KG1 (cell line): Measurements from ENCODE around the gene CMTM8.

Experiments used
- DNase-seq: peaks from one replicate; lab custom pipeline; 2025; lab: John Stamatoyannopoulos, UW

CMTM8 gene

DNA sequence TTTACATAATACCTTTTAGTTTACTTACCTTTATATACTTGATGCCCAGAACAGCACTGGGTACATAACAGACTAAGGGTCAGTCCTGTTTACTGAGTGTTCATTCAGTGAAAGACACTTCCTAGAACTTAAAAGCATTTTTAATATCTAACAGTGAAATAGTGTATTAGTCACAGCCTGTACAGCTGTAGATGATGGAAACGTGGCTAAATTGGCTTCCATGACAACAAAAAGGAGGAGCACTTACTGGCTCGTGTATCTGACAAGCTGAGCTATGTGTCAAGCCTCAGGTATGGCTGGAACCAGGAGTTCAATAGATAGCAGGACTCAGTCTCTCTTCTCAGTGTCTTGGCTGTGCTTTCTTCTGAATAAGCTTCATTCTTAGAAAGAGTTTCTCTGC is 40.2 kb downstream of the CMTM8 start:
- DNase-seq = no peak

DNA sequence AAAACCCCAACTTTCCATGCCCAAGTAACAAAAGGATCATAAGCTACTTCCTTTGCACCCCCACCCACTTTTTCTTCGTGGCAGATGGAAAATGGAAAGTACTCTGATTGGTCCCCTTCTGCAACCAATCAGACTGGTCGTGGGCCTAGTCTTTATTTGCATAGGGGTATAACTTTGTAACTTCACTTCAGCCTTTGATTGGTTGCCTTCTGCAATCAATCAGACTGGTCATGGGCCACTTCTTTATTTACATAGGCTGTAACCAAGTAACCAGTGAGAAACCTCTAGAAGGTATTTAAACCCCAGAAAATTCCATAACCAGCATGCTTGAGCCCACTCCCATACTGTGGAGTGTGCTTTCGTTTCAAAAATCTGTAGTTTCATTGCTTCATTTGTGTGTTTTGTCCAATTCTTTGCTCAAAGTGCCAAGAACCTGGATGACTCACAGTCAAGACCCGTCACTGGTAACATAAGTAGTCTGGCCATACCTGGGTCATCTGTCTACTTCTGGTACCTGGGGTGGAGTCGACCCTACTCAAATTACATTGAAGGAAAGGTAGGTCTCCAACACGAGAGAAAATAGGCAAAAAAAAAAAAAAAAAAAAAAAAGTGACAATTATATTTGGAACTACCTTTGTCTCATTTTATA is 41.9 kb downstream of the CMTM8 start:
- DNase-seq = no peak

DNA sequence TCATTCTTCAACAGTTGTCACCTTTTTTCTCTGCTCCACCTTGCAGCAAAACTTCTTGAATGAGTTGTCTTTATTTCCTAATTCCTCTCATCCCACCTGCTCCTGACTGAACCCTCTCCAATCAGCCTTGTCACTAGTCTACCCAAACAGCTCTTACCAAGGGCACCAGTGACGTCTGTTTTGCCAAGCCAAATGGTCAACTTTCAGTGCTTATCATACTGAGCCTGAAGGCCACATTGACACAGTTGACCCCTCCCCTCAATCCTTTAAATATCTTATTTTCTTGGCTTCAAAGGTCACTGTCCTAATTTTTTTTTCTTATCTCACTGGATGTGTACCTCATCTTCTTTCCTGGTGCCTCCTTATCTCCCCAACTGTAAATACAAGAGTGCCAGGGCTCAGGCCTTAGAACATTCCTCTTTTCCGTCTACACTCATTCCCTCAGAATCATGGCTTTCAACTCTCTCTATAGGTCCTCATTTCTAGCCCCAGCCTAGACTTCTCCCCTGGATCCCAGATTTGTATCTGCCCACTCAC is 43.2 kb downstream of the CMTM8 start:
- no peak for DNase-seq

DNA sequence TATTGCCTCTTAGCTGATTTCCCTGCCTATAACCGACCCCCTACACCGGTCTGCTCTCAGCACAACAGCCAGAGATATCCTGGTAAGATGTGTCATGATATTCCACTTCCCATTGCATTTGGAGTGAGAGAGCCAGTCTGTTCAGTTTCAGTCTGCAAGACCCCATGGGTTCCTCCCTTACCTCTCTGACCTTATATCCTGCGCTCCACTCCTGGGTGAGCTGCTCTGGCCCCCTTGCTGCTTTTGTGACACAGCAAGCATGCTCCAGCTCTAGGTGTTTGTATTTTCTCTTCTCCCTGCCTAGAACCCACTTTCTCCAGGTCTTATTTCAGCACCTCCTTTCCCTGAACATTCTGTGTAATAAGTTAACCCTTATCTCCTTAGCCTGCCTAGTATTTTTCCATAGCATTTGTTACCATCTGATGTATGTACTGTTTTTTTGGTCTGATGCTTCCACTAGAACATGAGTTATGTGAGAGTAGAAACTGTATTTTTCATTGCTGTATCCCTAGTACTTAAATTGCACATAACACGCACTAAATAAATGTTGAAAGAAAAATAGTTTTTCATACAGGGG is 44.2 kb downstream of the CMTM8 start:
- no peak for DNase-seq

DNA sequence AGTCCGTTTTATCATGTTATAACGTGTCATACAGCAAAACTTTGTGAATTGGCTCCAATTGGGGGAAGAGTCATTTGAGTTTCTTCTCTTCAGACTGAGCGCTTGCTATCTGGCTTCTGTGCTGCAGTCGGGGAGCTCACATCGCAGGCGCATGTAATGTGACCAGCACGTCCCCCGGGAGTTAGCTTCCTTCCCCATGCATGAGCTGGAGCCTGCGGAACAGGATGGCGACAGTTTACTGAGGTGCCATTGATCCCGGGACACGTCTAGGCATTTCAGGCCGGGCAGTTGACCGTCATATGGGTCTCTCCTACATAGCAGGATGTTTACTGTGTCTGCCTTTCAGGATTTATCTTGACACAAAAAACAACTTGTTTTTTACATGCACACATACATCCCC is 44.8 kb downstream of the CMTM8 start:
- DNase-seq = no peak

DNA sequence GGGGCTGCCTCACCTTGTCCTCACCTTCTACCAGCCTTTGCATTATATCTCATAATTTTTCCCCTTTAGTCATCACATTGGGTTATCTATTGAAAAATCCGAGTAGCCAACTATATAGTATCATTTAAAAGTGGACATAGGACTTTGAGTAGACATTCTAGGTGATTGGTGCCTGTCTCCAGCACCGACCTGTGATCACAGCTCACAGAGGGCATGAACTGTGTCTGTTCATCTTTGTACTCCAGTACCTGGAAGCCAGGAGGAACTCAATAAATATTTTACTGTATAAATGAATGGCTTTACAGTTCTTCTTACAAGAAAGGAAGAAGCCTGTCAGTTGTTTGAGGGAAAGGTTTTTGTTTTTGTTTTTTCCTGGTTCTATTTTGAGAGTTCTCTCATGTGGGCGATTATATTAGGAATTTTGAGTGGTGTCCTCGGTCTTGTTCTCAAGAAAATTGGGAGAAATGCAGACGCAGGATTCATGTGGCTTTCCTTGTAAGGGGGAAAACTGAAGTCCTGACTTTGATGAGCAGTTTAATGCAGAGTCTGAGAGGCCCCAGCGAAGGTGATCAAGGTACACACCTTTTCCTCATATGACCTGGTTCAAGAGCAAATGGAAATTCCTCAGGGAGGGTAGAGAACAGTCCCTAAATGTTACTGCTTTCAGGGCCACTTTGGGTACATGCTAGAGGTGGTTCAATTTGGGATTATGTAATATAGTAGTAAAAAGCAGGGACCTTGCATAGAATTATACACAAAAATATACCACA is 46.1 kb downstream of the CMTM8 start:
- DNase-seq = no peak

DNA sequence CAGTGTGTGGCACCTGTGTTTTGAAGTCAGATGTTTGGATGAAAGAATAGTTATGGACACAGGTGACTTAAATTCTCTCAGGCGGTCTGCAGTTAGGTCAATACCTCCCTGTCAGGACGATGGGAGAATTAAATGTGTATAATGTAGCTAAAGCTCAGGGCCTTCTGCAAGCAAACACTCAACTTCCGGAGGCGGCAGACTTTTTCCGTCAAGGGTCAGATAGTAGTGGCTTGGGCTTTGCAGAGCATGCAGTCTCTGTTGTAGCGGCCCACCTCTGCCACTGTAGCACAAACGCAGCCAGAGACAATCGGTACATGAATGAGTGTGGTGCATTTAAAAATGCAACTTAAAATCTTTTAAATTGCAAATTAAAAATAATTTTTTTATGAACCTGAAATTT is 47.4 kb downstream of the CMTM8 start:
- no peak for DNase-seq

DNA sequence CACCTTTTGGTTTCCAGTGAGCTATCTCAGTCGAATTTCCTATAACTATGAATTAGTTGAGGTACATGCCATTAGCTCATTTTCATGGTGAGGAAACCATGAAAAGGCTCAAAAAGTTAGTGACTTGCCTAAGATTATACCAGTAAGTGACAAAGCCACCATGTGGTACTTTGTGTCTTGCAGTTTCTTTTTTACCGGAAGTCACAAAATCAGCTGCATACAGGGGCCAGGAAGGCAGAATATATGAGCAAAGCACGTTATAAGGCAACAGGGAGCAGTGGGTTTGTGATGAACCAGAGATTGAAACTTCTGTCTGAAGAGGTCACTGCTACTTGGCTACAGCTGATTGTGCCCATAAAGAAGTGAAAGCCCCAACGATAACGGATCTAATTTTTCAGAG is 50.3 kb downstream of the CMTM8 start:
- DNase-seq = no peak

DNA sequence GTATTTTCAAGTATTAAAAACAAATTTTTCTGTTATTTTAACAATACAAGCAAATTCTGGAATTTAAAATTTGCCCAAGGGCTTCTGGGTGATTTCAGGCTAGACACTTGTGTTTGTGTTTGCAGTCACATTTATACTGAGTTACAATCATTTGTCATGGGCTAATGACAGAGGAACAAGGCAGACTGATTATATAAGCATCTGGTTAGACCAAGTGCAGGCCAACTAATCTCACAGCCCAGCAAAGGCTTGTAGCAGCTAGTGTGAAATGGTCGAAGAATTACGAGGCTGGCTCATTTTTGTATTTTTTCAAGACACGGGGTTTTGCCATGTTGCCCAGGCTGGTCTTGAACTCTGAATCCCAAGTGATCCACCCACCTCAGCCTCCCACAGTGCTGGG is 52.1 kb downstream of the CMTM8 start:
- no peak for DNase-seq

DNA sequence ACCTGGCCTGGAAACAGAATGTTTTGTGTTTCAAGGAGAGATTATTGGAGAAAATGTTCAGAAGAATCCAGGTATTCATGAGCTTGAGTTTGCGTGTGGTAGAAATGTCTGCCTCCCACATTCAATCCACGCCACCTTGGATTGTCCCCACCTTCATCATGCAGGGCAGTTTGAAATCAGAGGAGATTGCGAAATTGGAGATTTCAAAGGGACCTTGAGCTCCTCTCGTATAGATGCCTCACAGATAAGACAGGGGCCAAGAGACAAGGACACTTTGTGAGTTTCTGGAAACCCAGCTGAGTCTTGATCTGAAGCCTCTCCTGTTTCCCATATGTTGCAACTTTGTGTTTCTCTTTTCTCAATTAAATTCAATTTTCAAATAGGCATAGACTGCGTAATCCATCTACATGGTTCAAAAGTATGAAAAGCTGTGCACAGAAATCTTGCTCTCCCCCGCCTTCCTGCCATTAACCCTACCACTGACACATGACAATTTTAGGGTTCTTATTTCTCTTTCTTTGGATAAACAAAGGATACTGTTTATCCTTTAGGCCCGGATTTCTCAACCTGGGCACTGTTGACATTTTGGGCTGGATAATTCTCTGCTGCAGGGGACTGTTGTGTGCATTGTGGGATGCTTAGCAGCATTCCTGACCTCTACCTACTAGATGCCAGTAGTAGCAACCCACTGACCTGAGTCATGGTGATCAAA is 53.8 kb downstream of the CMTM8 start:
- DNase-seq = no peak

DNA sequence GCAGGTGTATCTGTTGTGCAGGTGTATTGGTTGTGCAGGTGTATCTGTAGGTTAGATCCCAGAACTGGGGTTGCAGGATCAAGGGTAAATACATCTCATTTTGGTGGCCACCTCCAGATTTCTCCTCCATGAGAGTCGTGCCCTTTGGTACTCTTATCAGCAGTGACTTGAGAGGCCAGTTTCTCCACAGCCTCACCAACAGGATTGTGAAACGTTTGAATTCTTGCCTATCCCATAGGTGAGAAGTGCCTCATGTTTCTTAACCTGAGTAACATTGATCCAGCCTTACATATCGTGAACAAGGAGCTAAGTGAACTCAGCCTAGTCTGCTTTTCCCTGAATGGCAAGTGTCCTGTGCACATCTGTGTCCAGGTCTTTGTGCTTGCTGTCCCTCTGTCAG is 55.4 kb downstream of the CMTM8 start:
- DNase-seq = no peak

DNA sequence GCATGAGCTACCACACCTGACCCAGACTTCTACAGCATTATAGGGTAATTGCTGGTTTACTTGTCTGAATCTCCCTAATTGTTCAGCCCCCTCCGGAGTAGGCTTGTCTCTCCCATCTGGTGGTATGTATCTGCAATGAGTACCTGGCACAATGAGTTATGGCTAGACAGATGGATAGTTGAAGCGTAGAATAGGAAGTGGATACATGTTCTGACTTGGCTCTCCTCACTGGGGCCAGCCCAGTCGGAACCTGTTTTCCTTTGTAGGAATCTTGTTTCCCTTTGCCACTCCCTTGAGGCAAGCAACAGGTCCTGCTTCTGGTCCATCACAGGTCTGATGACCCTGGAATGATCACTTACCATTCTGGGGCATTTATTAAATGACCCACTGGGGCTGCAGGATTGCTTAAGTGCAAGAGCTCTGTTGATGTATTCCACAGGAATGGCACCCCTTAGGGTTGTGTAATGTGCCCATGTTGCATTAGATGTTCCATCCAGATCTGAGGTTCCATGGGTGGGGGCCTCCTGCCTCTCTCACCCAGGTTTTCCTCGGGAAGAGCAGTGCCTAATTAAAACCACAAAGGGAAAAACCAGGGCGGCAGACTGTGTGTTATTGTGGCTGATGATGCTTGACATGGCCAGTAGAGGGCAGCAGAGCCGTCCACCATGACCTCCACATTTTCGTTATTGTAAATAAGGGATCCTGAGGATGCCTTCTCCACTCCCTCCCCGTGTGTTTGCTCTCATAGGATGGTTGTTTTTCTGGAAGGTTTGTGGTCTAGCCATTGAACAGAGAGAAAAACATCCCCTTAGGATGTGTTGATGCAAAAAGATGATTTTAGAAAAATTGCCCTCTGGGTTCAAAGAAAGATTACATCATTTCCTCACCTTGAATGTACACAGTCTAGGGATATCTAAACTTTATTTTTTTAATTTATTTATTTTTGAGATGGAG is 58.0 kb downstream of the CMTM8 start:
- no peak for DNase-seq

DNA sequence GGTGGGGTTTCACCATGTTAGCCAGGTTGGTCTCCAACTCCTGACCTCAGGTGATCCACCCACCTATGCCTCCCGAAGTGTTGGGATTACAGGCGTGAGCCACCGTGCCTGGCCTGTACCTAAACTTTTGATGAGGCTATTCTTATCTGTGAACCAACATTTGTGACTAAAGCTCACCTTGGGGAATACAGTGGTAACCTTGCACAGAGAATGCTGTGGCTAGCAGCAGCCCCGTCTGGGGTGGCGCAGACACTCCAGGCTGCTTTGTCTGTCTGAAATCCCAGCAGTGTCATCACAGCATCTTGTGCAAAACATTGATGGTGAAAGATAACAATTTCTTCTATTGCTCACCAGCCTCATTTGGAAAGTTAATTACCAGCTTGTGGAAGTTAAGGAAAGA is 58.9 kb downstream of the CMTM8 start:
- no peak for DNase-seq

DNA sequence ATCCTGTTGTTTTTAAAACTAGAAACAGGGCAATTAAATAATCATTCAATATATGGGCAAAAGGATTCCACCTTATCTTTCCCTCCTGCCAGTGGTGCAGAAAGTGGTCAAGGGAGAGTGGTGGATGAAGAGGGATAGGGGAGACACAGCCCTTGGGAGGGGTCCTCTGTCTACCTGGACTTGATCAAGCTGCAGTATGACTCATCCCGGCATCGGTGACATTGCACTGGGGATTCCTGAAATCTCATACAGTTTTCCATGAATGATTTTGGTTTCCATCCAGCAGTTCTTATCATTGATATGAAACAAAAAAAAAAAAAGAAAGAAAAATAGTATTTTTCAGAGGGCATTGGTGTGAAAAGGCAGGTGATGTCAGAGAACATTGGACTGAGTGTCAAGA is 62.9 kb downstream of the CMTM8 start:
- no peak for DNase-seq

DNA sequence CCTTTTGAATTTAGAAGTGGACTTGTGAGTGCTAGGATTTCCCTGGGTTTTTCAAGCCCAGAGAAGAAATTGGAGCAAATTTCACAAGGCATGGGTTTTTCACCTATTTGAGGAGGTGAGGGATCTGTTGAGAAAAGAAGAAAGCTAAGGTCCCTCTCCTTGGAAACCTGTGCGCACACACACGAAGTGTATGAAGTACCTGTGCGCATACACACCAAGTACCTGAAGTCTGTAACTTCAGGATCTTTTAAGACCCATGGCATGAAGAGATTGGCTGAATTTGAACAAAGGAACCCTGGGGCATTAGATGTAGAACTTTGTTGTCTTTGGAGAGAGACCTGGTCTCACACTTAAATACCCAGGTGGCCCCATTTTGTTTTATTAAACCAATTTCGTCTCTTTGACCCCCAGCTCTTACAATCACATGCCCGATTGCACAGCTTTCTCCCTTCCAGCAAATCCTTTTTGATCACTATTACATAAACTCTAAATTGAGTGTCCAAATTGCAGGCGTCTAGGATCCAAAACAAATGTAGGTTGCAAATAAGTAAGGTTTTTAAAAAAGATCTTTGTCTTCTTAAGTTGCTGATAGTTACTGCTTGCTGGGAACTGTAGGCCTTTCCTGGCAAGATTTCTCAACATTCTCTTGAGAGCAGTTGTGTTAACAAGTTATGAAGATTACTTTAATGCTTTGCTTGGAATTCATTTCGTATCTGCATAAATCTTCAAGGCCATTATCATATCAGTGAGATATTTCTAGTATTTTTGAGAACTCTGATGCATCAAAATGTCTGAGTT is 64.3 kb downstream of the CMTM8 start:
- no peak for DNase-seq

DNA sequence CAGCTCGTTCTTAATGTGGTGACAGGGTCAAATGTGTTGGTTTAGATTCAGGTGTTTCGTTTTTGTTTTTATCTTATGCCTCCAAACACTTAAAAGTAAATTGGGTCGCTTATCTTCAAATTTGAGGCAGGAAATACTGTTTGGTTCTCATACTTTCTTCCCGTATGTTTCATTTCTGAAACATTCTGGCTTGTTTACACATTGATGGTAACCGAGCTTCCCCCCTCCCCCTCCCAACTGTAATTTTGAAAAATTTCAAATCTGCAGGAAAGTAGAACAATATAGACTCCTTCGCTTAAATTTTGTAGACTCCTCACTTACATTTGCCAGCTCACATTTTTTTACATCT is 64.9 kb downstream of the CMTM8 start:
- no peak for DNase-seq

DNA sequence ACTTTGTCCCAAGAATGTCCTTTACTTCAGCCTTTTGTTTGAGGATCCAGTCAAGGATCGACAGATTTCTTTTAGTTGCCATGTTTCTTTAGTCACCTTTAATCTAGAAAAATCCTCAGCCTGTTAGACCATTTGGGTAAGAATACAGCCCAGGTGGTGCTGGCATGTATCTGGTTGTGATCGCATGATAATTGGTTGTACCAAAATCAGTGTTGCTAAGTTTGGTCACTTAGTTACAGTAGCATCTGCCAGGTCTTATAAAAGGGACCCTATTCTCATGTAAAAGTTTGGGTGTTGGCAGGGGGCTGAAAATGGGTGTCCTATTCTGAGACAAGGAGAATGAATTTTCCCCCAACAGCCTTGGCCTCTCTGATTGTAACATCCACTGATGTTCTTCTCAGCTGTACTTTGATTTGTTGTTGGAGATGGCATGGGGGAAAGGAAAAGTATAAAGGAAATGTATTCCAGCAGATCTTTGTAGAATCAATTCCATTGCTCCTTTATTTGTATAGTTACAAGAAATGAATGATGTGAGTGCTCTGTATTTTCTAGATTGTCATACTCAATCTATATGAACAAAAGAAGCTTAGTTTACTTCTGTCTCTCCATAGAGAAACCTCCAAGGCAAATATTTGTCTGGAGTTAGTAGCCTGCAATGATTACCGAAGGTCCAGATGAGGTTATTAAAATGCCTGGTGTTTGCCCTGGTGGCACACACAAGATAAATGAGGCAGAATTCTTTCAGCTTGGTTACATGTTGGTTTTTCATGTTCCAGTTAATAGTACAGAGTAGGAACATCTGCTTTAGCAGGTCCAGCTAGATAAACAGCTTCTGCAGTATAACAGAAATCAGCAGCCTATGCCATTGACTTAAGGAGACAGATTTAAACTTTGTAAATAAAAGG is 65.7 kb downstream of the CMTM8 start:
- DNase-seq = no peak

DNA sequence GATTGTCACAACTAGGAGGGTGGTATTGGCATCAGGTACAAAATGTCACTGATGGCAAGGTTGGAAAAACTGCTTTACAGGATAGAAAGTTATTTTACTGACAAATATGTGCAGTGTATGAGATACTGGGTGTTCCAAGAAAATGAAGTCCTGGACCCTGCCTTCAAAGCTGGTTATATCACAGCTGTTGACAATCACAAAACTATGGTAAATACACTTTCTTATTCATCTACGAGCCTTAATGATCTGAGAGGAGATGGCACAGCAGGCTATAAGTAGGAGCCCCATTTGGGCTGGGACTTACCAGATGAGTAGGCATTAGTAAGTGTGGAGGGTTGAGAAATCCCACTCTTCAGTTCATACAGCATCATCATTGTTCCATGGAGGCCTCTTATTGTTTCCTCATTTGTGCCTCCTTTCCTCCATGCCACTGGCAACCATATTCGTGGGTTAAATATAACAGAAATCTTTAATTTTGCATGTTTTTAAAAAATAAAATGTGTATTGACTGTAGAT is 66.9 kb downstream of the CMTM8 start:
- DNase-seq = no peak

DNA sequence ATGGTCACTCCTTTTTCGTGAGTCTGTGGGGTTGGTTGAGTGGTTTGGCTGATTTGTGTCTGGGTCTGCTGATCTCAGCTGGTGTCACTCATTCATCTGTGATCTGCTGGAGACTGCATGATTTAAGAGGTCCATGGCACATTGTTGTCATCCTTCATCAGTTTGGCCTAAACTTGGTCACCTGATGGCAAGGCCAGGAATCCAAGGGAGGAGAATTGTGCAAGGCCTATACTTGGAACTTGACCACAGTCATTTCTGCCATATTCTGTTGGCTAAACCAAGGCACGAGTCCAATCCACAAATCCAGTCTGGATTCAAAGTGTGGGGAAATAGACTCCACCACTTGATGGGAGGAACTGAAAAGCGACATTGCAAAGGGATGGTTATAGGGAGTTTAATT is 67.6 kb downstream of the CMTM8 start:
- DNase-seq = no peak

DNA sequence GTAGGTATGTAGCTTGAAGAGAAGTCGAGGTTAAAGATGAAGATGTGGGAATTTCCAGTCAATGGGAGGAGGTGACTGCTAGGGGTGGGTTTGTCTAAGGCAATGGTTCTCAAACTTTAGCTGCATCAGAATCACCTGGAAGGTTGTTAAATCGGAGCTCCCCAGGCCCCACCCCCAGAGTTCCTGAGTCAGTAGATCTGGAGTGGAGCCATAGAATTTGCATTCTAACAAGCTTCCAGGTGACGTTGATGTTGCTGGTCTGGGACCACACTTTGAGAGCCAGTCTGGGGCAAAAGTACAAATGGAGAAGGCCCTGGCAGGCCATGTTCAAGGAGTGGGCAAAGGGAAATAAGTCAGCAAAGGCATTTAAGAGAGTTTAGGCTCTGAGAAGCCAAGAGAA is 69.1 kb downstream of the CMTM8 start:
- DNase-seq = no peak
